ENCODE data around the gene KRTAP4-9.
"Not testable (repeated sequence)": the region's sequence is repeated elsewhere in the genome, so short reads cannot be mapped to it uniquely, and the experiment has no call there.

Gene KRTAP4-9

GRCh38 chr17:41121742-41122141 is 16.6 kb downstream of the KRTAP4-9 start:
- no peaks in the 10 kb centered on the region for H3K36me3 Mint-ChIP-seq (ENCODE audit: low read depth)
- peaks cover 4% of the 10 kb centered on the region for H3K27me3 Mint-ChIP-seq (ENCODE audit: low read depth, poor library complexity)
- DNase-seq, result no peak
- H3K27ac Mint-ChIP-seq, result no peak overlapping the region
- TF ChIP-seq CTCF (IDR thresholded peaks at IDR 0.05), result no peak
- H3K9me3 Mint-ChIP-seq, result no peaks in the 10 kb centered on the region
- no peak overlapping the region for H3K4me3 Mint-ChIP-seq
- no peaks in the 10 kb centered on the region for H3K4me1 Mint-ChIP-seq

DNA sequence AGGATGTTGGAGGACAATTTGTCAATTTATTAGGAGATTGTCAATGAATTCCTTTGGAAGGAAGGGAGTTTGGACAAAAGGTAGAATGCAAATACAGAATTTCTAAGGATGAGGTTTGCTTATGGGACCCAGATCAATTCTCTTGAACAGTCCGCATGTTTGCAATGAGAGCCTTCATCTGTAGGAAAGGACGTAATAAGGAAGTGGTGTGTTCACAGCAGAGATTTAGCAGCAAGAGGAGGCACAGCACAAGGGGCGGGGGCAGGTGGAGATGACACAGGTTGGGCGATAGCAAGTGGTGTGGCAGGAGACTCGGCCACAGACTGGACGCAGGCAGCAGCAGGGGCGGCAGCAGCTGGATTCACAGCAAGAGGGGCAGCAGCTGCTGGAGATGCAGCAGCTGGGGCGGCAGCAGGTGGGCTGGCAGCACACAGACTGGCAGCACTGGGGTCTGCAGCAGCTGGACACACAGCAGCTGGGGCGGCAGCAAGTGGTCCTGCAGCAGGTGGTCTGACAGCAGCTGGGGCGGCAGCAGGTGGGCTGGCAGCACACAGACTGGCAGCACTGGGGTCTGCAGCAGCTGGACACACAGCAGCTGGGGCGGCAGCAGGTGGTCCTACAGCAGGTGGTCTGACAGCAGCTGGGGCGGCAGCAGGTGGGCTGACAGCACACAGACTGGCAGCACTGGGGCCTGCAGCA is 18.3 kb downstream of the KRTAP4-9 start:
- H3K9me3 Mint-ChIP-seq; DNase-seq; H3K27me3 Mint-ChIP-seq (ENCODE audit: low read depth, poor library complexity); H3K4me3 Mint-ChIP-seq; H3K27ac Mint-ChIP-seq; H3K36me3 Mint-ChIP-seq (ENCODE audit: low read depth); H3K4me1 Mint-ChIP-seq: not testable (repeated sequence)

DNA sequence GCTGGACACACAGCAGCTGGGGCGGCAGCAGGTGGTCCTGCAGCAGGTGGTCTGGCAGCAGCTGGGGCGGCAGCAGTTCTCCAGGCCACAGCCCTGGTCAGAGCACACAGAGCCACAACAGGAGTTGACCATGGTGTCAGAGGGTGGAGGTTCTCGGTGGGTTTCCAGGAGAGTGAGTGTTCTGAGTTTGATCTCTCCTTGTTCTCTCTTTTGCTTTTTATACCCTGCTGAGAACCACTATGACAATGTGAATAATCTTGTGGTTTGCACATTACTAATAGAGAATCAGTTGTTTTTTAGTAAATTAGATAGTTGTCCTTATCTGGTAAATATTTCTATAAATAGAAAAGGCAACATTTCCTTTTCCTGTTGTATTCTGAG is 18.8 kb downstream of the KRTAP4-9 start, which contains the start of gene KRTAP4-12:
Gene KRTAP4-12, minus strand, starts transcription at position 192 of the 381 bp plus-strand sequence. Its CDS starts 60 bp downstream, at position 132.
- not testable (repeated sequence) for H3K9me3 Mint-ChIP-seq; H3K27ac Mint-ChIP-seq; DNase-seq; H3K36me3 Mint-ChIP-seq (ENCODE audit: low read depth); H3K4me3 Mint-ChIP-seq; H3K4me1 Mint-ChIP-seq; H3K27me3 Mint-ChIP-seq (ENCODE audit: low read depth, poor library complexity)

GRCh38 chr17:41125064-41125463 is 19.9 kb downstream of the KRTAP4-9 start:
- Mint-ChIP-seq H3K27ac (no peak overlapping the region), H3K4me1 (no peaks in the 10 kb centered on the region), H3K27me3 (ENCODE audit: low read depth, poor library complexity) (peaks cover 12% of the 10 kb centered on the region), H3K9me3 (peaks cover 6% of the 10 kb centered on the region), H3K4me3 (no peak overlapping the region), H3K36me3 (ENCODE audit: low read depth) (no peaks in the 10 kb centered on the region)
- TF ChIP-seq CTCF (IDR thresholded peaks at IDR 0.05), result no peak
- DNase-seq, result no peak

DNA sequence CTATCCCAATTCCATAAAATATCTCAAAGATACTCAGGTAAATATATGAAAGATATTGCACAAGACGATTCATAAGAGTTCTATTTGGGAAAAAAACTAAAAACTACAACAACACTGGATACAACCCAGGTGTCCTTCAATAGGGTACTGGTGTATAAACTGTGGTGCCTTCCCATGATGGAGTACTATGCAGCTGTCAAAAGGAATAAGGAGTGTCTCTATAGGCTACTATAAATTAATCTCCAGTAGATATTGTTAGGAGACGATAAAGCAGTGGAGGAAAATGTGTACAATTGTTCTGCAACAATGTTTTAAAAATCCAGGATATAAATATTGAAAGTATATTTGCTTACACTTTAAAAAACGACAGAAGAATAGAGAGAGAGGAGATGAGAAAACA is 21.2 kb downstream of the KRTAP4-9 start:
- Mint-ChIP-seq H3K4me3 (no peak overlapping the region), H3K9me3 (peaks cover 6% of the 10 kb centered on the region), H3K4me1 (no peaks in the 10 kb centered on the region), H3K27ac (no peak overlapping the region), H3K27me3 (ENCODE audit: low read depth, poor library complexity) (peaks cover 14% of the 10 kb centered on the region), H3K36me3 (ENCODE audit: low read depth) (no peaks in the 10 kb centered on the region)
- DNase-seq, result no peak
- no peak for TF ChIP-seq CTCF (IDR thresholded peaks at IDR 0.05)

DNA sequence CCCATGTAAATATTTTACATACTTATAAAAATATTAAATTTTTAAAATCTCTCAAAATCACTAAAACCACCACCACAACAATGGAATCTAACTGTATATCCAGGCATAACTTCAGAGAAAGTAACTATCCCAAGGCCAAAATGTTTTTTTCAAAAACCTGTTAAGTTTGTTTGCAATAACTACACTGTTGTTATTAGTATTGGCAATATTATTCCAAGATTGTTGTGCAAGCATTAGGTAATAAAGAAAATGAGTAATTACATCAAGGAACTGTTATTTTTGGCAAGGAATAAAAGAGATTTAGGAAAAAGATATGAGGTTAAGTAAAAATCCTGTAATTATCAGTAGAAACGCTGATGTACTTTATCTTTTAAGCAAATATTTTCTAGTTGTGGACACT is 22.2 kb downstream of the KRTAP4-9 start:
- H3K4me3 Mint-ChIP-seq, result no peak overlapping the region
- no peaks in the 10 kb centered on the region for H3K4me1 Mint-ChIP-seq
- no peaks in the 10 kb centered on the region for H3K36me3 Mint-ChIP-seq (ENCODE audit: low read depth)
- peaks cover 20% of the 10 kb centered on the region for H3K27me3 Mint-ChIP-seq (ENCODE audit: low read depth, poor library complexity)
- no peak for DNase-seq
- TF ChIP-seq CTCF (IDR thresholded peaks at IDR 0.05), result no peak
- H3K9me3 Mint-ChIP-seq, result peaks cover 6% of the 10 kb centered on the region
- no peak overlapping the region for H3K27ac Mint-ChIP-seq

GRCh38 chr17:41131979-41132378 is 26.8 kb downstream of the KRTAP4-9 start:
- Mint-ChIP-seq H3K27me3 (ENCODE audit: low read depth, poor library complexity) (peaks cover 15% of the 10 kb centered on the region), H3K4me3 (no peak overlapping the region), H3K4me1 (no peaks in the 10 kb centered on the region), H3K36me3 (ENCODE audit: low read depth) (no peaks in the 10 kb centered on the region), H3K9me3 (peaks cover 11% of the 10 kb centered on the region), H3K27ac (no peak overlapping the region)
- DNase-seq, result no peak
- no peak for TF ChIP-seq CTCF (IDR thresholded peaks at IDR 0.05)
